ENCODE data around the gene MFGE8. TPM values are rescaled to one million over a fixed set of nuclear protein-coding genes. Genes with fewer than 3 reads are reported as not detected.

The MFGE8 gene
- total and polyA plus RNA-seq, 9 of the 15 experiments (the other 6 are each of a cell fraction or from before 2014, with no cell fraction given) = 2.3 to 142 (median 62.3) TPM

- no peak for TF ChIP-seq TRIM25 (IDR thresholded peaks at IDR 0.05; ENCODE audit: borderline replicate concordance)
- TF ChIP-seq POLR2H (tag; IDR thresholded peaks at IDR 0.05; ENCODE audit: low read depth) = no peak
- peak; percentile 55; the same call in 1 of the 2 replicates for TF ChIP-seq SMAD4 (CRISPR knock-in tag; conservative IDR thresholded peaks at IDR 0.05)
- no peak for TF ChIP-seq ZNF75A (CRISPR knock-in tag; IDR thresholded peaks at IDR 0.05)
- no peak for TF ChIP-seq ZKSCAN3 (CRISPR knock-in tag; IDR thresholded peaks at IDR 0.05)
- no peak for TF ChIP-seq FOXA1 (IDR thresholded peaks at IDR 0.05; ENCODE audit: borderline replicate concordance)
- TF ChIP-seq ZNF507 (tag; conservative IDR thresholded peaks at IDR 0.05) = no peak
- no peak for TF ChIP-seq FOXJ3 (CRISPR knock-in tag; IDR thresholded peaks at IDR 0.05)
- TF ChIP-seq HNRNPK (IDR thresholded peaks at IDR 0.05; ENCODE audit: low read depth, low read length, poor library complexity, severe bottlenecking) = no peak
- TF ChIP-seq SRSF1 (IDR thresholded peaks at IDR 0.05; ENCODE audit: low read depth, low read length) = no peak
- TF ChIP-seq GTF2A2 (tag; IDR thresholded peaks at IDR 0.05) = no peak
- TF ChIP-seq ZSCAN29 (IDR thresholded peaks at IDR 0.05) = no peak
- no peak for TF ChIP-seq YY1 (IDR thresholded peaks at IDR 0.05; ENCODE audit: borderline replicate concordance in 1 of 3, control insufficient read depth in 1 of 3, extremely low read depth in 1 of 3, insufficient read depth in 3 of 3, insufficient read length in 1 of 3, insufficient replicate concordance in 2 of 3, low read depth in 1 of 3, low read length in 2 of 3)
- no peak for TF ChIP-seq TRIM28 (IDR thresholded peaks at IDR 0.05)
- no peak for TF ChIP-seq PHF20 (IDR thresholded peaks at IDR 0.05; ENCODE audit: partially characterized antibody)
- TF ChIP-seq ZNF639 (CRISPR knock-in tag; conservative IDR thresholded peaks at IDR 0.05 in 1 of 2, IDR thresholded peaks at IDR 0.05 in 1 of 2) = peak in 1 of 2 experiments; percentile 59; a peak in 2 of 4 replicates
- TF ChIP-seq, protein P1, sequence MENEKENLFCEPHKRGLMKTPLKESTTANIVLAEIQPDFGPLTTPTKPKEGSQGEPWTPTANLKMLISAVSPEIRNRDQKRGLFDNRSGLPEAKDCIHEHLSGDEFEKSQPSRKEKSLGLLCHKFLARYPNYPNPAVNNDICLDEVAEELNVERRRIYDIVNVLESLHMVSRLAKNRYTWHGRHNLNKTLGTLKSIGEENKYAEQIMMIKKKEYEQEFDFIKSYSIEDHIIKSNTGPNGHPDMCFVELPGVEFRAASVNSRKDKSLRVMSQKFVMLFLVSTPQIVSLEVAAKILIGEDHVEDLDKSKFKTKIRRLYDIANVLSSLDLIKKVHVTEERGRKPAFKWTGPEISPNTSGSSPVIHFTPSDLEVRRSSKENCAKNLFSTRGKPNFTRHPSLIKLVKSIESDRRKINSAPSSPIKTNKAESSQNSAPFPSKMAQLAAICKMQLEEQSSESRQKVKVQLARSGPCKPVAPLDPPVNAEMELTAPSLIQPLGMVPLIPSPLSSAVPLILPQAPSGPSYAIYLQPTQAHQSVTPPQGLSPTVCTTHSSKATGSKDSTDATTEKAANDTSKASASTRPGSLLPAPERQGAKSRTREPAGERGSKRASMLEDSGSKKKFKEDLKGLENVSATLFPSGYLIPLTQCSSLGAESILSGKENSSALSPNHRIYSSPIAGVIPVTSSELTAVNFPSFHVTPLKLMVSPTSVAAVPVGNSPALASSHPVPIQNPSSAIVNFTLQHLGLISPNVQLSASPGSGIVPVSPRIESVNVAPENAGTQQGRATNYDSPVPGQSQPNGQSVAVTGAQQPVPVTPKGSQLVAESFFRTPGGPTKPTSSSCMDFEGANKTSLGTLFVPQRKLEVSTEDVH (IDR thresholded peaks at IDR 0.05; ENCODE audit: low read depth, partially characterized antibody) = no peak
- TF ChIP-seq BCL6 (CRISPR knock-in tag; IDR thresholded peaks at IDR 0.05) = 0 out of 2 replicates have a peak, but pooled peaks have one; percentile 46
- TF ChIP-seq, protein P2, sequence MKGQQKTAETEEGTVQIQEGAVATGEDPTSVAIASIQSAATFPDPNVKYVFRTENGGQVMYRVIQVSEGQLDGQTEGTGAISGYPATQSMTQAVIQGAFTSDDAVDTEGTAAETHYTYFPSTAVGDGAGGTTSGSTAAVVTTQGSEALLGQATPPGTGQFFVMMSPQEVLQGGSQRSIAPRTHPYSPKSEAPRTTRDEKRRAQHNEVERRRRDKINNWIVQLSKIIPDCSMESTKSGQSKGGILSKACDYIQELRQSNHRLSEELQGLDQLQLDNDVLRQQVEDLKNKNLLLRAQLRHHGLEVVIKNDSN (CRISPR knock-in tag; IDR thresholded peaks at IDR 0.05) = no peak
- no peak for TF ChIP-seq SP1 (CRISPR knock-in tag; IDR thresholded peaks at IDR 0.05)
- TF ChIP-seq ZNF3 (CRISPR knock-in tag; IDR thresholded peaks at IDR 0.05) = no peak
- TF ChIP-seq ZNF583 (CRISPR knock-in tag; IDR thresholded peaks at IDR 0.05) = peak; percentile 81; the same call in 1 of the 2 replicates
Measured at GRCh38 chr15:88950600-88951160, 37.5 kb upstream of the MFGE8 start (continued).

Data from K562 (cell line).